GM23248 (cell line): Measurements from ENCODE around the gene SAT2. TPM values are rescaled to one million over a fixed set of nuclear protein-coding genes. Genes with fewer than 3 reads are reported as not detected.

Experiments
- DNase-seq: peaks from one replicate; pipeline ENCODE4 v3.0.0-alpha.2; 2015
- H2AFZ ChIP-seq: fragments of 200-600 bp; sonication (generic); 2 replicates; pipeline ENCODE4 v1.6.1; 2016; ENCODE audit warnings: antibody characterized with exemption
- H3F3A ChIP-seq: fragments of 200-600 bp; sonication (generic); 2 replicates; pipeline ENCODE4 v1.6.1; 2016; ENCODE audit warnings: mild to moderate bottlenecking, antibody characterized with exemption, mixed run types; ENCODE audit not compliant: insufficient read depth
- H3K27ac ChIP-seq: fragments of 200-600 bp; sonication (generic); 2 replicates; pipeline ENCODE4 v1.5.1; 2016; ENCODE audit warnings: mild to moderate bottlenecking
- H3K27me3 ChIP-seq: fragments of 200-600 bp; sonication (generic); replicated peaks from 2 replicates; pipeline ENCODE4 v1.6.1; 2016; ENCODE audit warnings: mild to moderate bottlenecking; ENCODE audit not compliant: insufficient read depth
- H3K36me3 ChIP-seq: fragments of 200-600 bp; sonication (generic); 2 replicates; pipeline ENCODE4 v1.6.1; 2016; ENCODE audit warnings: low read depth, mild to moderate bottlenecking
- H3K4me1 ChIP-seq: fragments of 200-600 bp; sonication (generic); 2 replicates; pipeline ENCODE4 v1.6.1; 2016; ENCODE audit warnings: mild to moderate bottlenecking; ENCODE audit not compliant: insufficient read depth
- H3K4me2 ChIP-seq: fragments of 200-600 bp; sonication (generic); one replicate; pipeline ENCODE4 v1.6.1; 2016; ENCODE audit warnings: mild to moderate bottlenecking; ENCODE audit not compliant: unreplicated experiment
- H3K4me3 ChIP-seq: fragments of 200-600 bp; sonication (generic); 2 replicates; pipeline ENCODE4 v1.5.1; 2016; ENCODE audit warnings: mild to moderate bottlenecking
- H3K79me2 ChIP-seq: fragments of 200-600 bp; sonication (generic); 2 replicates; pipeline ENCODE4 v1.6.1; 2016; ENCODE audit warnings: mild to moderate bottlenecking; ENCODE audit not compliant: insufficient read depth
- H3K9ac ChIP-seq: fragments of 200-600 bp; sonication (generic); 2 replicates; pipeline ENCODE4 v1.6.1; 2016; ENCODE audit warnings: mild to moderate bottlenecking
- H3K9me2 ChIP-seq: fragments of 200-600 bp; sonication (generic); 2 replicates; pipeline ENCODE4 v1.6.1; 2016; ENCODE audit warnings: mixed run types, mild to moderate bottlenecking, moderate library complexity; ENCODE audit not compliant: insufficient read depth
- H3K9me3 ChIP-seq: fragments of 200-600 bp; sonication (generic); one replicate; pipeline ENCODE4 v1.6.1; 2017; ENCODE audit warnings: low read depth
- H4K20me1 ChIP-seq: fragments of 200-600 bp; sonication (generic); 2 replicates; pipeline ENCODE4 v1.6.0; 2016; ENCODE audit not compliant: insufficient read depth
- EZH2 ChIP-seq: fragments of 200-600 bp; sonication (generic); IDR thresholded peaks from 2 replicates; pipeline ENCODE4 v1.6.1; 2018; ENCODE audit warnings: antibody characterized with exemption, mild to moderate bottlenecking; ENCODE audit not compliant: insufficient read depth, poor library complexity, severe bottlenecking
- EZH2phosphoT487 ChIP-seq: fragments of 200-600 bp; sonication (generic); IDR thresholded peaks from 2 replicates; pipeline ENCODE4 v1.6.1; 2018; ENCODE audit warnings: antibody characterized with exemption, moderate library complexity, mild to moderate bottlenecking, low read depth; ENCODE audit not compliant: insufficient read depth
- WGBS, 2 experiments: methylation state at CpG; one replicate each; pipeline ENCODE4 v1.1.6; 2015 to 2017; ENCODE audit warnings: low lambda C conversion rate in 2 of 2, low coverage in 1 of 2; ENCODE audit errors: missing lambda C conversion rate in 2 of 2; 5-methylcytosine and 5-hydroxymethylcytosine counted together
- in situ Hi-C: fragments of 300-500 bp; cut with MboI; formaldehyde crosslinking; loops from 2 replicates; pipeline ENCODE4 v1.15.0; 2020
- polyA plus RNA-seq: library from polyadenylated mRNA; unstranded; fragments of >200 nt; fragmentation: Nextera tagmentation; extraction: Ambion mirVana; gene quantifications from 2 replicates; pipeline ENCODE4 v1.2.1, GENCODE V29; 2016
- total RNA-seq: library from RNA; depleted of rRNA; stranded (reverse); fragments of >200 nt; shearing (Covaris generic); gene quantifications from 2 replicates; pipeline ENCODE4 v1.2.3, GENCODE V29; 2014

Gene SAT2
- total and polyA plus RNA-seq, 2 experiments from 2014 or later = 31.8 to 41.4 TPM

- no peak overlapping the region for H3K4me2 ChIP-seq
- DNase-seq = peak; percentile 21
- no peaks in the 10 kb centered on the region for H3K79me2 ChIP-seq
- no peaks in the 10 kb centered on the region for H3F3A ChIP-seq
- no peaks in the 10 kb centered on the region for H3K9me2 ChIP-seq
- in situ Hi-C loops = no loop called here
- TF ChIP-seq EZH2 = no peak
- no peak for TF ChIP-seq EZH2phosphoT487
- H4K20me1 ChIP-seq = no peaks in the 10 kb centered on the region
- H3K4me1 ChIP-seq = no peaks in the 10 kb centered on the region; the same call in 1 of the 2 replicates
- no peaks in the 10 kb centered on the region for H3K36me3 ChIP-seq
- H3K9ac ChIP-seq = no peak overlapping the region
- peaks cover 40% of the 10 kb centered on the region for H3K27me3 ChIP-seq
- WGBS, 2 experiments = 67 to 70% methylated on average over 16 of the region's 16 CpGs
- H3K9me3 ChIP-seq = no peaks in the 10 kb centered on the region
- H2AFZ ChIP-seq = no peak overlapping the region
- H3K27ac ChIP-seq = no peak overlapping the region
- no peak overlapping the region for H3K4me3 ChIP-seq
These were observed 27.4 kb upstream of the SAT2 start for GRCh38 chr17:7654832-7655540.

- WGBS, 2 experiments = 44 to 47% methylated on average over 11 to 12 of the region's 12 CpGs
These were observed 25.1 kb upstream of the SAT2 start for GRCh38 chr17:7652388-7653356.

GRCh38 chr17:7651665-7652387 is 24.2 kb upstream of the SAT2 start:
- TF ChIP-seq EZH2 (no peak), EZH2phosphoT487 (no peak; the same call in 1 of the 2 replicates)
- DNase-seq = no peak
- no peaks in the 10 kb centered on the region for H3K9me3 ChIP-seq
- no peak overlapping the region for H3K27ac ChIP-seq
- H3K36me3 ChIP-seq = no peaks in the 10 kb centered on the region
- no peak overlapping the region for H2AFZ ChIP-seq
- H3K79me2 ChIP-seq = no peaks in the 10 kb centered on the region
- H3K9ac ChIP-seq = no peak overlapping the region
- 12 to 13% methylated on average over 26 to 29 of the region's 54 CpGs for WGBS, 2 experiments
- no peak overlapping the region for H3K4me3 ChIP-seq
- peak overlapping the region; percentile 82 for H3K4me2 ChIP-seq
- H4K20me1 ChIP-seq = no peaks in the 10 kb centered on the region
- H3K9me2 ChIP-seq = no peaks in the 10 kb centered on the region
- in situ Hi-C loops = no loop called here
- H3K27me3 ChIP-seq = peaks cover 42% of the 10 kb centered on the region
- no peaks in the 10 kb centered on the region; the same call in 1 of the 2 replicates for H3K4me1 ChIP-seq
- H3F3A ChIP-seq = no peaks in the 10 kb centered on the region

More at GRCh38 chr17:7652388-7653356, 25.1 kb upstream of the SAT2 start:
- Histone ChIP-seq H3K27me3 (peaks cover 42% of the 10 kb centered on the region), H3F3A (no peaks in the 10 kb centered on the region), H3K9me2 (no peaks in the 10 kb centered on the region), H3K79me2 (no peaks in the 10 kb centered on the region), H3K27ac (no peak overlapping the region), H2AFZ (no peak overlapping the region), H3K36me3 (no peaks in the 10 kb centered on the region), H3K9me3 (no peaks in the 10 kb centered on the region), H4K20me1 (no peaks in the 10 kb centered on the region), H3K4me3 (no peak overlapping the region), H3K4me1 (no peaks in the 10 kb centered on the region; the same call in 1 of the 2 replicates), H3K9ac (no peak overlapping the region), H3K4me2 (no peak overlapping the region)
- no peak for TF ChIP-seq EZH2
- TF ChIP-seq EZH2phosphoT487 = no peak
- in situ Hi-C loops = no loop called here
- DNase-seq = no peak
